Adrenal gland (tissue), 12 donors: ENCODE measurements around the gene WWOX. TPM values are rescaled to one million over a fixed set of nuclear protein-coding genes. Genes with fewer than 3 reads are reported as not detected.

Experiments used
- DNase-seq, 7 donors: peaks; one replicate each; pipeline ENCODE4 v3.0.0-alpha.2; 2019 to 2020
- H3K27ac ChIP-seq, 5 donors: fragments of 200-600 bp; sonication (generic) in 4 of 5; 1 replicate in 3 of 5; 2 replicates in 2 of 5; pipeline versions ENCODE4 v1.5.1 to v1.8.0; 2016 to 2020; ENCODE audit warnings: mild to moderate bottlenecking in 1 of 5
- H3K27me3 ChIP-seq: fragments of 200-600 bp; 2 replicates; pipeline ENCODE4 v1.8.0; 2021
- H3K36me3 ChIP-seq, 2 donors: fragments of 200-600 bp; replicated peaks in 1 of 2; 1 replicate in 1 of 2; 2 replicates in 1 of 2; pipeline versions ENCODE4 v1.5.1 to v1.8.0; 2018 to 2022
- H3K4me1 ChIP-seq, 2 donors: fragments of 200-600 bp; replicated peaks in 1 of 2; 1 replicate in 1 of 2; 2 replicates in 1 of 2; pipeline versions ENCODE4 v1.5.1 to v1.8.0; 2018 to 2021
- H3K4me3 ChIP-seq, 4 donors: fragments of 200-600 bp; sonication (generic) in 3 of 4; one replicate each; pipeline ENCODE4 v1.5.1; 2016 to 2018
- H3K9me3 ChIP-seq, 3 donors: fragments of 200-600 bp; sonication (generic) in 1 of 3; replicated peaks in 1 of 3; 1 replicate in 2 of 3; 2 replicates in 1 of 3; pipeline versions ENCODE4 v1.5.1 to v1.8.0; 2016 to 2021
- CTCF ChIP-seq, 6 experiments: fragments of 450-650 bp in 4 of 6; fragments of 200-600 bp in 2 of 6; sonication (generic) in 1 of 6; IDR thresholded peaks; 1 replicate in 5 of 6; 2 replicates in 1 of 6; pipeline versions ENCODE4 v1.5.1 to v1.8.0; 2016 to 2021; ENCODE audit warnings: antibody characterized with exemption in 6 of 6, mild to moderate bottlenecking in 2 of 6, moderate library complexity in 1 of 6
- POLR2A ChIP-seq, 2 donors: fragments of 450-650 bp; IDR thresholded peaks; one replicate each; pipeline ENCODE4 v1.6.1; 2017; ENCODE audit warnings: antibody characterized with exemption in 2 of 2, mild to moderate bottlenecking in 2 of 2, moderate library complexity in 1 of 2
- WGBS, 4 donors: extraction: QIAGEN DNeasy Blood & Tissue Kit in 2 of 4; methylation state at CpG; one replicate each; pipeline versions ENCODE4 v1.1.5 to v1.1.7; 2013 to 2017; 5-methylcytosine and 5-hydroxymethylcytosine counted together
- intact Hi-C, 2 donors: fragments of 100-400 bp; cut with DNase I; formaldehyde crosslinking; loops; one replicate each; pipeline versions ENCODE4 v1.14.1 to v1.15.0; 2022 to 2023
- polyA plus RNA-seq, 3 donors: library from polyadenylated mRNA; stranded (reverse); fragments of 200-250 nt in 2 of 3; fragments of 350-450 nt in 1 of 3; fragmentation: Illumina TruSeq in 1 of 3; extraction: RNeasy Lipid Tissue Mini Kit (QIAGEN cat#74804) in 1 of 3; gene quantifications; one replicate each; pipeline ENCODE4 v1.2.3, GENCODE V29; 2013 to 2014
- total RNA-seq, 9 donors: library from RNA; depleted of rRNA in 4 of 9; stranded (reverse); fragments of >200 nt in 4 of 9; fragments of 120-200 nt in 1 of 9; fragmentation: NEBNext Ultra II Directional in 1 of 9; extraction: Animal tissue kit (Norgen Biotek cat#: 25700) in 1 of 9; gene quantifications; one replicate each; pipeline versions ENCODE4 v1.1.0 to v1.2.4, GENCODE V29; 2013 to 2023
- donor health status: healthy with polysubstance abuse.
- donor health status: Bipolar disorder and iron deficiency.
- donor health status: DM: yes; HTN: yes; CAD: no.
- donor health status: DM: no; HTN: no; CAD: no.
- donor health status: DM: no; HTN: no; CAD: no.
- donor health status: DM: yes; HTN: yes; CAD: no.

Gene WWOX
- total and polyA plus RNA-seq, 12 donors, result 11.8 to 74.6 (median 20.5) TPM

- Histone ChIP-seq H3K27ac (no peak overlapping the region), H3K4me1 (no peaks in the 10 kb centered on the region), H3K27me3 (no peaks in the 10 kb centered on the region), H3K9me3 (no peaks in the 10 kb centered on the region), H3K4me3 (no peak overlapping the region), H3K36me3 (no peaks in the 10 kb centered on the region)
- WGBS, 4 donors, result 82 to 89% (median 87%) methylated on average over 7 to 9 of the region's 9 CpGs
- DNase-seq, result peak in 1 of 7 donors; percentile 13
- TF ChIP-seq CTCF (IDR thresholded peaks at IDR 0.05) (no peak), POLR2A (IDR thresholded peaks at IDR 0.05) (no peak)
- intact Hi-C loops, result no loop called here
Observed at GRCh38 chr16:78932355-78932943, 833.0 kb downstream of the WWOX start.

- intact Hi-C loops, result no loop called here
- DNase-seq, result no peak
- Histone ChIP-seq H3K27me3 (no peaks in the 10 kb centered on the region), H3K27ac (no peak overlapping the region), H3K36me3 (no peaks in the 10 kb centered on the region), H3K9me3 (no peaks in the 10 kb centered on the region), H3K4me3 (no peak overlapping the region), H3K4me1 (no peaks in the 10 kb centered on the region)
- TF ChIP-seq CTCF (IDR thresholded peaks at IDR 0.05) (no peak), POLR2A (IDR thresholded peaks at IDR 0.05) (no peak)
- WGBS, 4 donors, result 88 to 94% (median 92%) methylated on average over 3 of the region's 3 CpGs
Observed at GRCh38 chr16:78936060-78936459, 836.6 kb downstream of the WWOX start.

GRCh38 chr16:78939597-78939996, 840.1 kb downstream of the WWOX start:
- WGBS, 4 donors, result 53 to 85% (median 68%) methylated on average over 6 of the region's 6 CpGs
- Histone ChIP-seq H3K9me3 (no peaks in the 10 kb centered on the region), H3K36me3 (no peaks in the 10 kb centered on the region)

GRCh38 chr16:78942625-78943245, 843.3 kb downstream of the WWOX start:
- intact Hi-C loops, result no loop called here
- H3K4me1 ChIP-seq, result peaks cover 0 to 3% of the 10 kb centered on the region in 2 donors
- H3K27me3 ChIP-seq, result no peaks in the 10 kb centered on the region
- no peaks in the 10 kb centered on the region for H3K36me3 ChIP-seq
- H3K4me3 ChIP-seq, result no peak overlapping the region
- no peak overlapping the region for H3K27ac ChIP-seq
- peak in 3 of 7 donors; percentile 15 to 21 (median 16) for DNase-seq
- no peaks in the 10 kb centered on the region for H3K9me3 ChIP-seq
- 44 to 57% (median 50%) methylated on average over 8 of the region's 8 CpGs for WGBS, 4 donors
- TF ChIP-seq CTCF (IDR thresholded peaks at IDR 0.05), result no peak
- TF ChIP-seq POLR2A (IDR thresholded peaks at IDR 0.05), result no peak

More at GRCh38 chr16:78939597-78939996, 840.1 kb downstream of the WWOX start:
- no peak for DNase-seq
- H3K27ac ChIP-seq, result no peak overlapping the region
- peaks cover 0 to 3% of the 10 kb centered on the region in 2 donors for H3K4me1 ChIP-seq
- intact Hi-C loops, result no loop called here
- TF ChIP-seq CTCF (IDR thresholded peaks at IDR 0.05) (no peak), POLR2A (IDR thresholded peaks at IDR 0.05) (no peak)
- no peak overlapping the region for H3K4me3 ChIP-seq
- H3K27me3 ChIP-seq, result no peaks in the 10 kb centered on the region
